T-cell (primary cell): ENCODE data around the gene LGMN. TPM values are rescaled to one million over a fixed set of nuclear protein-coding genes. Genes with fewer than 3 reads are reported as not detected.
"Not testable (repeated sequence)": the region's sequence is repeated elsewhere in the genome, so short reads cannot be mapped to it uniquely, and the experiment has no call there.

Experiments
- ATAC-seq, 4 experiments: fragments of 200-7000 bp in 3 of 4; fragments of 150-1000 bp in 1 of 4; cut with Tn5 transposase; replicated peaks in 1 of 4; 1 replicate in 3 of 4; 2 replicates in 1 of 4; pipeline ENCODE4 v1.10.0; 2021; ENCODE audit warnings: moderate library complexity in 3 of 4, mild to moderate bottlenecking in 2 of 4, moderate number of reproducible peaks in 1 of 4
- CTCF ChIA-PET, 2 donors: fragments of 300-600 bp; sonication (Branson Sonifier 250); formaldehyde crosslinking; loops; one replicate each; lab custom pipeline; 2022; ENCODE audit warnings: antibody characterized with exemption in 2 of 2; lab: Charles Lee
- POLR2A ChIA-PET, 2 donors: fragments of 300-600 bp; sonication (Branson Sonifier 250); formaldehyde crosslinking; loops; one replicate each; lab custom pipeline; 2022; ENCODE audit warnings: antibody characterized with exemption in 2 of 2; lab: Charles Lee
- DNase-seq, 35 experiments: peaks; one replicate each; pipeline versions ENCODE4 v3.0.0 to v3.0.0-alpha.2; 2013 to 2023
- H3K27ac ChIP-seq: one replicate; pipeline ENCODE4 v1.5.1; 2013; ENCODE audit warnings: low read length
- H3K27me3 ChIP-seq, 2 experiments: replicated peaks in 1 of 2; 1 replicate in 1 of 2; 2 replicates in 1 of 2; pipeline versions ENCODE4 v1.6.1 to v1.7.0; 2013; ENCODE audit warnings: low read length in 1 of 2, mixed read lengths in 1 of 2; ENCODE audit not compliant: control insufficient read depth in 2 of 2, insufficient read depth in 2 of 2; ENCODE audit errors: extremely low read depth in 1 of 2
- H3K36me3 ChIP-seq, 2 donors: 1 replicate in 1 of 2; 2 replicates in 1 of 2; pipeline versions ENCODE4 v1.6.1 to v1.7.0; 2013; ENCODE audit warnings: low read length in 1 of 2; ENCODE audit not compliant: control insufficient read depth in 2 of 2, insufficient read depth in 1 of 2; ENCODE audit errors: extremely low read depth in 1 of 2
- H3K4me1 ChIP-seq, 2 experiments: 1 replicate in 1 of 2; 2 replicates in 1 of 2; pipeline versions ENCODE4 v1.6.1 to v1.7.0; 2013; ENCODE audit warnings: low read length in 2 of 2, mixed read lengths in 1 of 2; ENCODE audit not compliant: insufficient read depth in 2 of 2, control insufficient read depth in 1 of 2; ENCODE audit errors: extremely low read depth in 1 of 2
- H3K4me3 ChIP-seq, 2 donors: 1 replicate in 1 of 2; 2 replicates in 1 of 2; pipeline versions ENCODE4 v1.5.1 to v1.7.0; 2013; ENCODE audit warnings: mild to moderate bottlenecking in 2 of 2, low read length in 1 of 2, moderate library complexity in 1 of 2; ENCODE audit not compliant: control insufficient read depth in 1 of 2; ENCODE audit errors: extremely low read depth in 1 of 2
- H3K9me3 ChIP-seq: 2 replicates; pipeline ENCODE4 v1.7.0; 2013
- H3K27ac Mint-ChIP-seq, 2 donors: one replicate each; pipeline ENCODE4 v1.8.0; 2020 to 2021; ENCODE audit warnings: mild to moderate bottlenecking in 2 of 2, mixed read lengths in 2 of 2
- H3K27me3 Mint-ChIP-seq, 2 donors: one replicate each; pipeline ENCODE4 v1.8.0; 2021 to 2022; ENCODE audit warnings: mixed read lengths in 2 of 2
- H3K36me3 Mint-ChIP-seq: one replicate; pipeline ENCODE4 v1.8.0; 2021; ENCODE audit warnings: mixed read lengths
- H3K4me1 Mint-ChIP-seq, 3 donors: one replicate each; pipeline ENCODE4 v1.8.0; 2020 to 2022; ENCODE audit warnings: mixed read lengths in 3 of 3, mild to moderate bottlenecking in 1 of 3
- H3K4me3 Mint-ChIP-seq, 3 donors: one replicate each; pipeline ENCODE4 v1.8.0; 2020 to 2022; ENCODE audit warnings: mild to moderate bottlenecking in 3 of 3, mixed read lengths in 3 of 3, moderate library complexity in 3 of 3
- H3K9me3 Mint-ChIP-seq, 3 donors: one replicate each; pipeline ENCODE4 v1.8.0; 2020 to 2022; ENCODE audit warnings: mixed read lengths in 3 of 3
- WGBS: methylation state at CpG from one replicate; pipeline ENCODE4 v1.1.5; 2013; ENCODE audit warnings: missing lambda C conversion rate; ENCODE audit not compliant: insufficient coverage; 5-methylcytosine and 5-hydroxymethylcytosine counted together
- total RNA-seq, 35 experiments: library from RNA in 6 of 35; stranded (reverse) in 6 of 35; fragments of 120-200 nt in 1 of 35; gene quantifications; one replicate each; pipeline versions ENCODE4 v1.2.1 to v1.2.4 and lab custom pipeline; 2013 to 2026

The LGMN gene
- total RNA-seq, 5 donors from 2014 or later (not counting 1 experiment from before 2014, with no cell fraction given), result 6.1 to 11.1 (median 8.8) TPM

DNA sequence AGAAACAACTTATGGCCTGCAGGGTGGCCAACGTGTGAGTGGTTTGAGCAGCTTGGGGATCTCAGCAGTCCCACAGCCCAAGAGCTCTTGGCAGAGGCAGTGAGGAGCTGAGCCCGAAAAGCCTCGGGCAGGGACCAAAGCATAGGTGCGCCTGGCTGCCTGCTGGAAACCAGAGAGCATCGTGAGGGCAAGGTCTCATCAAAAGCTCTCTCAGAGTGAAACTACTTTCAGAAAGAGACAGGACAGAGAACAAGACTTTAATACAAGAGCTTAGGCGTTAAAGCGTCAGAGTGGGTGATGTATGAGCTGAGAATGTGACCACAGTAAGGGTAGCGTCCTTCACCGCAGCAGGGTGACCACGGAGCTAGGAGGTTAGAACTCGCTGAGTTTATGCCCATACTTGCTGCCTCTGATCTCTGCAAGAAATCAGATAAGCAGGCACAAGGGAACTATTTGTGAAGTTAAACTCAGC lies 30.8 kb downstream of the LGMN start:
- H3K9me3 Mint-ChIP-seq, result no peaks in the 10 kb centered on the region
- CTCF ChIA-PET, result interaction anchor here (0.6 to 1.8 kb wide), 2 partner anchors 22 to 66 kb away, joined by 6 to 7 read pairs; no protein-coding TSS in a partner anchor
- peaks cover 0 to 7% (median 5%) of the 10 kb centered on the region in 3 donors for H3K4me1 Mint-ChIP-seq
- peak overlapping the region in 1 of 2 donors; percentile 31 for H3K27ac Mint-ChIP-seq
- POLR2A ChIA-PET, result interaction anchor here in 1 of 2 donors (0.6 kb wide), 1 partner anchor 29 kb away, joined by 4 read pairs; no protein-coding TSS in a partner anchor
- Histone ChIP-seq H3K36me3 (peaks cover 0 to 2% of the 10 kb centered on the region in 2 donors), H3K27ac (no peak overlapping the region), H3K4me1 (no peaks in the 10 kb centered on the region), H3K27me3 (peaks cover 0 to 3% of the 10 kb centered on the region in 2 experiments), H3K4me3 (no peak overlapping the region), H3K9me3 (no peaks in the 10 kb centered on the region)
- H3K27me3 Mint-ChIP-seq, result no peaks in the 10 kb centered on the region
- no peak overlapping the region for H3K4me3 Mint-ChIP-seq
- ATAC-seq (peak in 2 of 4 experiments; percentile 29 to 40), DNase-seq (peak in 7 of 35 experiments; percentile 4 to 30 (median 15))
- 45% methylated on average over 10 of the region's 11 CpGs for WGBS
- peaks cover 2% of the 10 kb centered on the region for H3K36me3 Mint-ChIP-seq

DNA sequence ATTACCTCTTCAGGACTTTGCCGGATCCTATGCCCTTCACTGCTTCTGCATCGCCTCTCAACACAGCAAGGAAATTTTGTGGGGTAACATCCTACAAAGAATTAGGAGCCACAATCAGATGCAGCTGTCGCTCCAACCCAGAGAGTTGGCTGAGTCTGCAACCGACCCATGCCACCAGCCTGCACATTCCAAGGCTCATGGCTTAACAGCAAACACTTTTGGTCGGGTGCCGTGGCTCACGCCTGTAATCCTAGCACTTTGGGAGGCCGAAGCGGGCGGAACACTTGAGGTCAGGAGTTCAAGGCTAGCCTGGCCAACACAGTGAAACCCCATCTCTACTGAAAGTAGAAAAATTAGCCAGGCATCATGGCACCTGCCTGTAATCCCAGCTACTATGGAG lies 32.3 kb downstream of the LGMN start:
- Histone ChIP-seq H3K4me3 (no peak overlapping the region), H3K27me3 (peaks cover 0 to 3% of the 10 kb centered on the region in 2 experiments), H3K4me1 (no peaks in the 10 kb centered on the region), H3K27ac (no peak overlapping the region), H3K9me3 (no peaks in the 10 kb centered on the region), H3K36me3 (peaks cover 0 to 2% of the 10 kb centered on the region in 2 donors)
- Mint-ChIP-seq H3K27me3 (no peaks in the 10 kb centered on the region), H3K36me3 (peaks cover 6% of the 10 kb centered on the region), H3K9me3 (no peaks in the 10 kb centered on the region), H3K4me1 (peaks cover 0 to 7% (median 5%) of the 10 kb centered on the region in 3 donors), H3K4me3 (no peak overlapping the region), H3K27ac (no peak overlapping the region)
- no peak for DNase-seq
- ChIA-PET POLR2A (no interaction called here), CTCF (no interaction called here)
- no peak for ATAC-seq
- 94% methylated on average over 7 of the region's 10 CpGs for WGBS

DNA sequence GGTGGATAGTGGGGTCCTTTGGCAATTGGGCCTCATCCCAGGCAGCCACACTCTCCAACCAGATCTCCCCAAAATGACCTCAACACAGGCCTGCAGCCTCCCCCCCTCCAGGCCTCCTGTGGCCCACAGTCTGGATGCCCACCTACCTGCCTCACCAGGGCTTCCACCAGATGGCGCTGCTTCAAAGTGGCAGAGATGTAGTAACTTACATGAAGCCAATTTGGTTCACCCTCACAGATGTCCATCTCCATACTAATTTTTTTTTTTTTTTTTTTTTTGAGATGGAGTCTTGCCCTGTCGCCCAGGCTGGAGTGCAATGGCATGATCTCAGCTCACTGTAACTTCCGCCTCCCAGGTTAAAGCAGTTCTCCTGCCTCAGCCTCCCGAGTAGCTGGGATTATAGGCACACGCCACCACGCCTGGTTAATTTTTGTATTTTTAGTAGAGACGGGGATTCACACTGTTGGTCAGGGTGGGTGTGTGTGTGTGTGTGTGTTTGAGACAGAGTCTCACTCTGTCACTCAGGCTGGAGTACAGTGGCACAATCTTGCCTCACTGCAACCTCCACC lies 33.6 kb downstream of the LGMN start:
- H3K4me1 Mint-ChIP-seq, result not testable (repeated sequence)

DNA sequence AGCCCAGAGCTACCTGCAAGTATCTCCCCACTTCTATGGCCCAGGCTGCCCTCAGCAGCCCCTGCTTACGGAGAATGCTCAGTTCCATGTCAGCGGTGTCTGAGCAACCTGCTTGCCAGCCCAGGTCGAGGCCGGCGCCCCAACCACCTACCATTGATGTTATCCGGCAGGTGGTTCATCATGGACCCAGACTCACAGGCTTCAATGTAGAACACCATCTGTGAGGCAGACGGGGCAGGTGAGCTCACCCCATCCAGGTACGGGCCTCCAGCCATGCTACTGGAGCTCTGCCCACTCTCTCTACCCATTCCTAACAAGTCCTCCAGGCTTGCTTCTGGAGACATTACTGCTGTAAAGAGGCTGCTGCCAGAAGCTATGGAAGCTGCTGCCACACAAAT lies 35.8 kb downstream of the LGMN start:
- Histone ChIP-seq H3K9me3 (no peaks in the 10 kb centered on the region), H3K36me3 (peaks cover 0 to 2% of the 10 kb centered on the region in 2 donors), H3K4me3 (no peak overlapping the region), H3K4me1 (no peaks in the 10 kb centered on the region), H3K27ac (no peak overlapping the region), H3K27me3 (peaks cover 0 to 3% of the 10 kb centered on the region in 2 experiments)
- ChIA-PET CTCF (no interaction called here), POLR2A (no interaction called here)
- H3K9me3 Mint-ChIP-seq, result no peaks in the 10 kb centered on the region
- peaks cover 13% of the 10 kb centered on the region for H3K36me3 Mint-ChIP-seq
- no peaks in the 10 kb centered on the region for H3K27me3 Mint-ChIP-seq
- H3K27ac Mint-ChIP-seq, result no peak overlapping the region
- no peak overlapping the region for H3K4me3 Mint-ChIP-seq
- no peak for ATAC-seq
- 98% methylated on average over 8 of the region's 8 CpGs for WGBS
- no peak for DNase-seq
- peaks cover 0 to 3% (median 3%) of the 10 kb centered on the region in 3 donors for H3K4me1 Mint-ChIP-seq

More for the DNA sequence above, 33.6 kb downstream of the LGMN start:
- H3K36me3 Mint-ChIP-seq, result peaks cover 10% of the 10 kb centered on the region
- peak; percentile 61 to 85 (median 78) for ATAC-seq
- H3K27me3 Mint-ChIP-seq, H3K9me3 ChIP-seq, H3K4me1 ChIP-seq, H3K4me3 Mint-ChIP-seq, H3K9me3 Mint-ChIP-seq, H3K27ac ChIP-seq, H3K4me3 ChIP-seq, H3K27me3 ChIP-seq, POLR2A ChIA-PET, H3K36me3 ChIP-seq, H3K27ac Mint-ChIP-seq: not testable (repeated sequence)
- CTCF ChIA-PET, result interaction anchor here (0.6 to 1.5 kb wide), 7 partner anchors 11 to 1393 kb away, joined by 3 to 9 read pairs (median 4); no protein-coding TSS in a partner anchor
- WGBS, result no CpG with 5 or more reads among the region's 7 CpGs
- DNase-seq, result peak; percentile 47 to 84 (median 72)

DNA sequence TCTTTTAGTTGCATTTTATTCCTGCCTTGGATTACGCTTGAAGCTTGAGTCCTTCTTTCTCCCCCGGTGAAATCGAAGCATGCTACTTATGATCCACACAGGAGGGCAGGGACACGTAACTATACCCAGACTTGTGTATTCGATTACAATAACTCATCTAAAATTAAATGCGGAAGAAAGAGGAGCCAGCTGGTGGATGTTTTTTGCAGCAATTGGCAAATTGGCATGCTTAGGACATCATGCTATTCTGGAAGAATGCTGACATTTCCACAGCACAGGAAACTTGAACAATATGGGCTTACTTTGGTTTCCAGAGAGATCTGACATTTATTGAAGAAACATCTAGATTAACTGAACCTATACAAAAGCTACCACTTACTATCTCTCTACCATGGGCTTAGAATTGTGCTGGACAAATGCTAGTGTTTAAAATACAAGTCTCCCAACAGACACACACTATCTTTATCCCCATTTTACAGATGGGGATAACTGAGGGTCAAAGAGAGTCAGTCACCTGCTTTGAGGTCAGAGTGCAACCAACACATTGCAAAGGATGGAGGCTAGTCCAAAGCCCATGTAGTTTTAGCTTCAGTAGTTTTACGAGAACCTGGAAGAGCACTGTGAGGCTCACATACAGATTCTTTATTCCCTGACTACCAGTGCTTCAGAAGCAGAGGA lies 36.3 kb downstream of the LGMN start:
- CTCF ChIA-PET, result no interaction called here
- no peaks in the 10 kb centered on the region for H3K9me3 Mint-ChIP-seq

DNA sequence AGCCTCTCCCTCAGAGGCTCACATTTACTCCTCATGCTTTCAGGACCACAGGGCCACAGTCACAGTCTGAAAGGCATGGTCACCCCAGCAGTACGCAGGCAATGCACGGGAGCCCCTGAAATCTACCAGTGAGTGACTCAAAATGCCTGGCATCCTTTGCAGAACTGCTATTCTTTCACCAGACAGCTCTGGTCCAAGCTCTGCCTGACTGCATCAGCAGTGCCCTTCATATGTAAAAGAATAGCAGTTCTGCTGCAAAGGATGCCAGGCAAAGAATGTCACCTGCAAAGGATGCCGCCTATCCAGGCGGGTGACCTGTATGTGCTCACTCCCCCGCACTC lies 38.5 kb downstream of the LGMN start:
- no peaks in the 10 kb centered on the region for H3K27me3 Mint-ChIP-seq
- POLR2A ChIA-PET, result no interaction called here
- no peak overlapping the region for H3K4me3 ChIP-seq
- no peak overlapping the region for H3K27ac Mint-ChIP-seq
- WGBS, result 91% methylated on average over 5 of the region's 5 CpGs
- H3K36me3 Mint-ChIP-seq, result peaks cover 27% of the 10 kb centered on the region
- H3K4me3 Mint-ChIP-seq, result no peak overlapping the region
- CTCF ChIA-PET, result no interaction called here
- ATAC-seq (no peak), DNase-seq (no peak)
- no peaks in the 10 kb centered on the region for H3K4me1 ChIP-seq
- H3K27me3 ChIP-seq, result peaks cover 0 to 6% of the 10 kb centered on the region in 2 experiments
- no peaks in the 10 kb centered on the region for H3K4me1 Mint-ChIP-seq
- H3K36me3 ChIP-seq, result no peaks in the 10 kb centered on the region
- H3K9me3 Mint-ChIP-seq, result no peaks in the 10 kb centered on the region
- H3K9me3 ChIP-seq, result no peaks in the 10 kb centered on the region
- H3K27ac ChIP-seq, result no peak overlapping the region

More for the DNA sequence above, 36.3 kb downstream of the LGMN start:
- ATAC-seq (no peak), DNase-seq (no peak)
- POLR2A ChIA-PET, result no interaction called here
- Mint-ChIP-seq H3K4me3 (no peak overlapping the region), H3K36me3 (peaks cover 16% of the 10 kb centered on the region), H3K4me1 (no peaks in the 10 kb centered on the region), H3K27me3 (no peaks in the 10 kb centered on the region), H3K27ac (no peak overlapping the region)
- Histone ChIP-seq H3K4me1 (no peaks in the 10 kb centered on the region), H3K27me3 (peaks cover 0 to 3% of the 10 kb centered on the region in 2 experiments), H3K9me3 (no peaks in the 10 kb centered on the region), H3K4me3 (no peak overlapping the region), H3K36me3 (peaks cover 0 to 2% of the 10 kb centered on the region in 2 donors), H3K27ac (no peak overlapping the region)
- 95% methylated on average over 4 of the region's 7 CpGs for WGBS
